ENCODE measurements around the gene ADAMTS10. TPM values are rescaled to one million over a fixed set of nuclear protein-coding genes. Genes with fewer than 3 reads are reported as not detected.

ADAMTS10 gene
- 78.6 TPM for total RNA-seq

DNA sequence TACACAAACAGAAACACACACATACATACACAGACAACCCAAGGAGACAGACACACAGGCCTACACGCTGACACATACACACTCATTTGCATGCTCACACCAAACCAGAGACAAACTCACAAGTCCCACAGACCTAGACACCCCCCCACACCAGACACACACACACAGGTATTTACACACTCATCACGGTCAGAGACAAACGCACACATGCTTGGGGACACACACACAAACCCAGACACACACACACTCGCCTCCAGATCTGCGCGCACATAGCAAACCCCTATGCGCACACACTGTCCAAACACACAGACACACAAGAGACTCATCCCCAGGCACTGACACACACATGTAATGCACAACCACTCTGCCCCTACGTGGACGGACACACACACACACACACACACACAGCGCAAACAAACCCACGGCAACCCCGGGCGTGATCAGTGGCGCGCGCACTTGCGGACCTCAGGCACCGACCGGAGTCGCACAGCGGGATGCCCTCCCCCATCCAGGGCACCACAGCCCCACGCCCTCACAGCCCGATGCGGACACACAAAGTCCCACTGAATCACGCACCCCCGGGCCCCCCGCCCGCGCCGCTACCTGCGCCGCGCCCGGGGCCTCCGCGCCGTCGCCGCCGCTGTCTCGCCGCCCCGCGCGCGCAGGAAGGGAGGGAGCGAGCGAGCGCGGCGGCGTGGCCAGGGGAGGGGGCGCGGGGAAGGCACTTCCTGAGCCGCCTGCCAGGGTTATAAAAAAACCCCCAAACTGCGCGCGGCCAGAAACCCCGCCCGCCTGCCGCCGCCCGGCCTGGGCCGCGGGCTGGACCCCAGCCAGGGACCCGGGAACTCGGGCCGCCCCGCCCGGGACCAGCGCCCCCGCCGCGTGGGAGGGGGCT lies at the start of gene ADAMTS10:
TSS of gene ADAMTS10 (minus strand) at position 675 of the 895 bp plus-strand sequence. CDS start 5,005 bp downstream, outside the sequence.

DNA sequence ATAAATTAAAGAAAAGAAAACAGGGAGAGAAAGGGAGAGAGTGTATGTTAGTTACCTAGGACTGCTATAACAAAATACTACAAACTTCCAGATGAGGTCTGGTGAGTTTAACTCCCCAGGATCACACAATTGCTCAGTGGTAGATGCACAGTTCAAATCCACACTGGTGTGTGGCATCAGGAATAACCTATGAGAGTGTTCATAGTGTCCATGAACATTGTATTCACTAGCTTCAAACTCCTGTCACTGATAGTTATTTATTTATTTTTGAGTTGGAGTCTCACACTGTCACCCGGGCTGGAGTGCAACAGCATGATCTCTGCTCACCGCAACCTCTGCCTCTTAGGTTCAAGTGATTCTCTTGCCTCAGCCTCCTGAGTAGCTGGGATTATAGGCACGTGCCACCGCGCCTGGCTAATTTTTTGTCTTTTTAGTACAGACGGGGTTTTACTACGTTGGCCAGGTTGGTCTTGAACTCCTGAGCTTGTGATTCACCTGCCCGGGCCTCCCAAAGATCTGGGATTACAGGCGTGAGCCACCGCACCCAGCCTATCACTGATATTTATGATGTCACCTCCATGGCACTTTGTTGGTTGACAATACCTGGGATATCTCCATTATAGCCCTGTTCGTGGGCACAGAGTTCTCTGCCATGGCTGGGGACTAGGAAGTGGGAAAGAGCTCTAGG lies 19.6 kb upstream of the ADAMTS10 start, which contains the start of gene NFILZ:
TSS of gene NFILZ (plus strand) at position 638 of the 688 bp plus-strand sequence. CDS start 46,133 bp downstream, outside the sequence.

DNA sequence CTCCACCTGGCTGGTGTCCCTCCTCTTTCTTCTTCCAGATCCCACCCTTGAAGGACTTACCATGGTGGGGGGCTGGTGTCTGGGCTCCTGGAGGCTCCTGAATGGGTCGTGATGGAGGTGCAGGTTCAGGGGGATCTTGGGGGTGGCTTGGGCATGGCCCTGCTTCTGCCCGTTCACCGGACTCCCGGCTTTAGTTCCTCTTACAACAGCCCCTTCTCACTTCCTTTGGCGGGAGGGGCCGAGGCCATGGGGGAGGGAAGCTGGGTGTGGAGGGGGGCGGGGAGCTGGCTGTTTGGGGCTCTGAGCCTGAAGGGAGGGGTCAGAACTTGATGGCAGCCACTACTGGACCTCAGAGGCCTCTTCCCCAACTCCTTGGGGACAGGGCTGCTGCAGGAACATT lies 33.3 kb downstream of the ADAMTS10 start, which contains the start of gene MYO1F:
TSS of gene MYO1F (minus strand) at position 196 of the 400 bp plus-strand sequence. CDS start at position 63, 133 bp downstream.

Other genes starting within 250 kb of the ADAMTS10 start
- gene ANGPTL4, start 246.6 kb downstream of the ADAMTS10 start, total RNA-seq: 5.0 TPM
- 224 TPM for gene RAB11B, start 220.4 kb downstream of the ADAMTS10 start, total RNA-seq
- 34.8 TPM for gene MARCHF2, start 197.4 kb downstream of the ADAMTS10 start, total RNA-seq
- 160 TPM for gene HNRNPM, start 165.7 kb downstream of the ADAMTS10 start, total RNA-seq
- 6.7 TPM for gene PRAM1, start 108.1 kb downstream of the ADAMTS10 start, total RNA-seq
- 20.1 TPM for gene ZNF414, start 96.5 kb downstream of the ADAMTS10 start, total RNA-seq
- 20.0 TPM for gene MYO1F, start 33.3 kb downstream of the ADAMTS10 start, total RNA-seq
- not detected for gene NFILZ, start 19.9 kb upstream of the ADAMTS10 start, total RNA-seq
- not detected for gene ACTL9, start 88.1 kb upstream of the ADAMTS10 start, total RNA-seq
- gene OR2Z1, start 110.9 kb upstream of the ADAMTS10 start, total RNA-seq: not detected
- 35.1 TPM for gene ZNF558, start 221.6 kb upstream of the ADAMTS10 start, total RNA-seq
- gene MBD3L1, start 221.7 kb upstream of the ADAMTS10 start, total RNA-seq: not detected